ENCODE measurements around the gene SSH2. TPM values are rescaled to one million over a fixed set of nuclear protein-coding genes. Genes with fewer than 3 reads are reported as not detected.
A peak's percentile ranks its signal among the peaks of the same experiment; 100 is the strongest.
"Not testable (repeated sequence)": the region's sequence is repeated elsewhere in the genome, so short reads cannot be mapped to it uniquely, and the experiment has no call there.

SSH2 gene
- total and polyA plus RNA-seq, 8 donors: 23.5 to 85.5 (median 24.1) TPM

DNA sequence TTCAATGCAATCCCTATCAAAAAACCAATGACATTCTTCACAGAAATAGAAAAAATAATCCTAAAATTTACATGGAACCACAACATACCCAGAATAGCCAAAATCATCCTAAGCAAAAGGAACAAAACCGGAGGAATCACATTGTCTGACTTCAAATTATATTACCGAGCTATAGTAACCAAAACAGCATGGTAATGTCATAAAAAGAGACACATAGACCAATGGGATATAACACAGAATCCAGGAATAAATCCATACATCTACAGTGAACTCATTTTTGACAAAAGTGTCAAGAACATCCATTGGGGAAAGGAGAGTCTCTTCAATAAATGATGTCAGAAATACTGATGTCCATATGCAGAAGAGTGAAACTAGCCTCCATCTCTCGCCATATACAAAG lies 201.5 kb downstream of the SSH2 start:
- no peaks in the 10 kb centered on the region for H3K27me3 ChIP-seq
- no peak overlapping the region for H3K4me3 ChIP-seq
- H3K9me3 ChIP-seq: no peaks in the 10 kb centered on the region
- DNase-seq: no peak
- peaks cover 4 to 76% of the 10 kb centered on the region in 2 donors for H3K4me1 ChIP-seq
- TF ChIP-seq, protein P1, sequence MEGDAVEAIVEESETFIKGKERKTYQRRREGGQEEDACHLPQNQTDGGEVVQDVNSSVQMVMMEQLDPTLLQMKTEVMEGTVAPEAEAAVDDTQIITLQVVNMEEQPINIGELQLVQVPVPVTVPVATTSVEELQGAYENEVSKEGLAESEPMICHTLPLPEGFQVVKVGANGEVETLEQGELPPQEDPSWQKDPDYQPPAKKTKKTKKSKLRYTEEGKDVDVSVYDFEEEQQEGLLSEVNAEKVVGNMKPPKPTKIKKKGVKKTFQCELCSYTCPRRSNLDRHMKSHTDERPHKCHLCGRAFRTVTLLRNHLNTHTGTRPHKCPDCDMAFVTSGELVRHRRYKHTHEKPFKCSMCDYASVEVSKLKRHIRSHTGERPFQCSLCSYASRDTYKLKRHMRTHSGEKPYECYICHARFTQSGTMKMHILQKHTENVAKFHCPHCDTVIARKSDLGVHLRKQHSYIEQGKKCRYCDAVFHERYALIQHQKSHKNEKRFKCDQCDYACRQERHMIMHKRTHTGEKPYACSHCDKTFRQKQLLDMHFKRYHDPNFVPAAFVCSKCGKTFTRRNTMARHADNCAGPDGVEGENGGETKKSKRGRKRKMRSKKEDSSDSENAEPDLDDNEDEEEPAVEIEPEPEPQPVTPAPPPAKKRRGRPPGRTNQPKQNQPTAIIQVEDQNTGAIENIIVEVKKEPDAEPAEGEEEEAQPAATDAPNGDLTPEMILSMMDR (IDR thresholded peaks at IDR 0.05): no peak
- peak overlapping the region in 1 of 2 donors; percentile 28 for H3K27ac ChIP-seq
- H3K36me3 ChIP-seq: no peaks in the 10 kb centered on the region
- intact Hi-C loops (cut with DNase I): no loop called here
- no peak for ATAC-seq

DNA sequence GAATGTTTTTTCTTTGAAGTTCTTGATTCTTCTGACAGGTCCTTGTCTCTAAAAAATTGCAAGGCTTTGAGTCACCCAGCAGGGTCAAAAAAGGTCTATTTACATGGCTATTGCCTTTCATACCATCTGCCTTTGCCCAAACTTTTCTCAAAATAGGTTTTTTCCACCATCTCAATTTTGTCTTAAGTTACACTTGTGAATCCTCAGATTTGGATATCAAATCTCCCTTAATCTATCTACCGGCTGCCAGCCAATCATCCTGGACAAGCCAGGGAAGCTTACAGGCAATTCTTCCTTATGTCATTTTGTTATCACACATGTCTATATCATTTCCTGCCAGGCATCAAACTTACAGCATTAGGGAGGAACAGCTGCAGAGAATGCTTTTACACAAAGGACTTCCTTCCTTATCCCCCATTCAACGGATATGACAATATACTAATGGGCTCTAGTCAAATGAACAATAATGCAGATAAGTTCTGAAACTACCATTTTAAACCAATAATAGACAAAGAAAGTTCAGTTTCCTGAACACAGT lies 203.2 kb downstream of the SSH2 start:
- ATAC-seq (peak; percentile 34), DNase-seq (peak in 1 of 4 donors; percentile 36)
- H3K36me3 ChIP-seq: no peaks in the 10 kb centered on the region
- H3K4me3 ChIP-seq: no peak overlapping the region
- H3K27ac ChIP-seq: peak overlapping the region; percentile 9 to 94
- H3K4me1 ChIP-seq: peaks cover 12 to 76% of the 10 kb centered on the region in 2 donors
- intact Hi-C loops (cut with DNase I): no loop called here
- no peaks in the 10 kb centered on the region for H3K27me3 ChIP-seq
- TF ChIP-seq, protein P1 (IDR thresholded peaks at IDR 0.05): no peak
- H3K9me3 ChIP-seq: no peaks in the 10 kb centered on the region

DNA sequence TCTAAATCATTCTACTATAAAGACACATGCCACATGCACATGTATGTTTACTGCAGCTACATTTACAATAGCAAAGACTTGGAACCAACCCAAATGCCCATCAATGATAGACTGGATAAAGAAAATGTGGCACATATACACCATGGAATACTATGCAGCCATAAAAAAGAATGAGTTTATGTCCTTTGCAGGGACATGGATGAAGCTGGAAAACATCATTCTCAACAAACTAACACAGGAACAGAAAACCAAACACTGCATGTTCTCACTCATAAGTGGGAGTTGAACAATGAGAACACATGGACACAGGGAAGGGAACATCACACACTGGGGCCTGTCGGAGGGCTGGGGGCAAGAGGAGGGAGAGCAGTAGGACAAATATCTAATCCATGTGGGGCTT lies 204.6 kb downstream of the SSH2 start:
- DNase-seq; H3K4me3 ChIP-seq; H3K27me3 ChIP-seq; intact Hi-C loops (cut with DNase I); H3K36me3 ChIP-seq; H3K9me3 ChIP-seq; ATAC-seq: not testable (repeated sequence)
- Histone ChIP-seq H3K27ac (peak overlapping the region in 1 of 2 donors; percentile 94), H3K4me1 (peaks cover 14 to 86% of the 10 kb centered on the region in 2 donors)

DNA sequence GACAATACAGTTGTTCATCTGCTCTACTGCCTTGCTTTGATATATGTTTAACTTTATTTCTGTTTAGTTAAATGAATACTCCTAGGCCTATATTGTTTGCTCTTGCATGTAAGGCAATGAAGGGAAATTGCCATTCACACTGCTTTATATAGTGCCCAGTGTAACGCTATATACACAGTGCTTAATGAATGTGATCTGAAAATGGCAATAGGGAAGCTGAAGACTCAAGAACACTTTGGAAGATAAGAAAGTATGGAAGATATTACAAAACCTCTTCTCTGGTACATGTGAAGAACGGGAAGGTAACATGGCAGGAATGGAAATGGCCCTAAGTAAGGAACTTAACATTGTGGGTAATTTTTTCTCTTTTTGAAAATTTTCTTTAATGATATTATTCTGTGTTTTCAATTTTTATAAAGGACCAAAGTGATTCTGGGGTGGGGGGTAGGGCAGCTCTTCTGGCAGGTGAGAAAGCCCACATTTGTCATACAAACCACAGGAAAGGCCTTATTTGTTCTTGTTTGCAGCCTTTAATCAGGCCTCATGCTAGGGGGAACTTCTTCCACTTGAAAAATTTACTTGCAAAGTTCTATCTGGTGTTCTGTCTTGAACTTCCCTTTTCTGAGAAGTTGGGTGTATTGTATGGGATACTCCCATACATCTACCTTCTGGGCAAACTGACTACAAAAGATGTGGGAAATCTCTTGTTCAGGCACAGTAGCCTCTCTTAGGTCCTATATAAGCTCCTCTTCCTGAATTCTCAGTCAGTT lies 206.6 kb downstream of the SSH2 start:
- peak overlapping the region; percentile 74 to 94 for H3K27ac ChIP-seq
- TF ChIP-seq, protein P1 (IDR thresholded peaks at IDR 0.05): no peak
- H3K27me3 ChIP-seq: no peaks in the 10 kb centered on the region
- no peaks in the 10 kb centered on the region for H3K36me3 ChIP-seq
- ATAC-seq (peak; percentile 41), DNase-seq (no peak)
- no peaks in the 10 kb centered on the region for H3K9me3 ChIP-seq
- H3K4me1 ChIP-seq: peaks cover 16 to 93% of the 10 kb centered on the region in 2 donors
- H3K4me3 ChIP-seq: no peak overlapping the region
- intact Hi-C loops (cut with DNase I): no loop called here

DNA sequence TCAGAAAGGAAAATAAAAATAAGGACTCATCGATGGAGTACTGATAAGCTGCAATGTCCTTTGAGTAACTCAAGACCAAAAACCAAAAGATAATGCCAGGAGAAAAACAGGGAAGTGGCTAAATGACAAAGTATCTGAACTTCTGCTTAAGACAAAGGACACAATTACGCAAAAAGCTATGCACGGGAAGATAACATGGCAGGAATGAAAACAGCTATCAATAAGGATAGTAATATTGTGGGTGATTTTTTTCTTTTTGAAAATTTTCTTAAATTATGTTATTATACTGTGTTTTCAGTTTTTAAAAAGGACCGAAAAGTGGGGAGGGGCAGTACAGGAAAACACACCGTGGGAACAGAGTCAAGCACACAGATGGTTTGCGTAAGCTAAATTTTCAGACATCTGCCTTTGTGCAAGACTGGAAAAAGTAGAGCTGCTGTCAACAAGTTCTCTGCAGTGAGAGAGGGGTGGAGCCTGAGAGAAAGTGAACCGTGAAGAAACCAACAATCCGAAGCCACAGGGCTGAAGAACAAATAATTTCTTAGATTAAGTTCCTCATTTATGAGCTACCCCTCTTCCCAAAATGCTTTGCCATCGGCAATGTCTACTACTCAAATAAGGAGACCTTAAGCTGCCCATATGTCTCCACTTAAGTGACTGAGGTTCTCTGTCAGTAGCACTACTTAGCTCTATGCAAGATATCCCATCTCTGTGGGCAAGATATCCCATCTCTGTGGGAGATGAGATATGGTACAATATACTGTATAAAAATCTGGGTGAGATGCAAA lies 207.4 kb downstream of the SSH2 start:
- peak; percentile 88 for ATAC-seq
- Histone ChIP-seq H3K27ac (peak overlapping the region; percentile 74 to 94), H3K27me3 (no peaks in the 10 kb centered on the region), H3K9me3 (no peaks in the 10 kb centered on the region), H3K4me3 (peak overlapping the region in 1 of 2 donors; percentile 6), H3K4me1 (peaks cover 16 to 93% of the 10 kb centered on the region in 2 donors), H3K36me3 (no peaks in the 10 kb centered on the region)
- TF ChIP-seq, protein P1 (IDR thresholded peaks at IDR 0.05): no peak
- peak in 3 of 4 donors; percentile 64 to 82 (median 64) for DNase-seq
- intact Hi-C loops (cut with DNase I): no loop called here
